T-helper 1 cell treated with Interleukin-12 subunit alpha and Interleukin-12 subunit beta and Interleukin-4 antibody, amounts not matched to agents 30 ng/mL and 1 ng/mL, for 36 hours (primary cell): ENCODE results near the gene TJP1. TPM values are rescaled to one million over a fixed set of nuclear protein-coding genes. Genes with fewer than 3 reads are reported as not detected.
"Not testable (repeated sequence)": the region's sequence is repeated elsewhere in the genome, so short reads cannot be mapped to it uniquely, and the experiment has no call there.

Experiments used
- intact Hi-C: fragments of 100-400 bp; cut with micrococcal nuclease; formaldehyde crosslinking; loops from one replicate; pipeline ENCODE4 v1.15.1; 2024
- total RNA-seq: library from RNA; stranded (reverse); gene quantifications from 2 replicates; pipeline ENCODE4 v1.2.3, GENCODE V29; 2022

The TJP1 gene
- total RNA-seq, 1 donor from 2014 or later: not detected

- intact Hi-C loops: no loop called here
These were observed 19.9 kb downstream of the TJP1 start for GRCh38 chr15:29802411-29802810.

- intact Hi-C loops: no loop called here
These were observed 21.5 kb downstream of the TJP1 start for GRCh38 chr15:29800491-29801366.

- intact Hi-C loops: no loop called here
These were observed 22.4 kb downstream of the TJP1 start for GRCh38 chr15:29799859-29800258.

GRCh38 chr15:29795610-29796009, 26.7 kb downstream of the TJP1 start:
- intact Hi-C loops: no loop called here

- intact Hi-C loops: no loop called here
These were observed 29.7 kb downstream of the TJP1 start for GRCh38 chr15:29792426-29793159.

- intact Hi-C loops: no loop called here
These were observed 31.7 kb downstream of the TJP1 start for GRCh38 chr15:29790607-29791006.

- intact Hi-C loops: no loop called here
These were observed 32.4 kb downstream of the TJP1 start for GRCh38 chr15:29789871-29790270.

- intact Hi-C loops: no loop called here
These were observed 33.7 kb downstream of the TJP1 start for GRCh38 chr15:29788433-29789034.

- intact Hi-C loops: no loop called here
These were observed 34.5 kb downstream of the TJP1 start for GRCh38 chr15:29787767-29788166.

- intact Hi-C loops: no loop called here
These were observed 36.6 kb downstream of the TJP1 start for GRCh38 chr15:29785642-29786041.

GRCh38 chr15:29785136-29785535, 37.1 kb downstream of the TJP1 start:
- intact Hi-C loops: no loop called here

GRCh38 chr15:29784413-29784812, 37.9 kb downstream of the TJP1 start:
- intact Hi-C loops: no loop called here

GRCh38 chr15:29782816-29783215, 39.5 kb downstream of the TJP1 start:
- intact Hi-C loops: not testable (repeated sequence)

GRCh38 chr15:29778382-29778781, 43.9 kb downstream of the TJP1 start:
- intact Hi-C loops: no loop called here

- intact Hi-C loops: no loop called here
These were observed 45.4 kb downstream of the TJP1 start for GRCh38 chr15:29776859-29777258.

- intact Hi-C loops: no loop called here
These were observed 47.4 kb downstream of the TJP1 start for GRCh38 chr15:29774900-29775299.

- intact Hi-C loops: no loop called here
These were observed 48.5 kb downstream of the TJP1 start for GRCh38 chr15:29773816-29774215.

GRCh38 chr15:29773000-29773399, 49.3 kb downstream of the TJP1 start:
- intact Hi-C loops: no loop called here

GRCh38 chr15:29770796-29771195, 51.5 kb downstream of the TJP1 start:
- intact Hi-C loops: no loop called here

- intact Hi-C loops: no loop called here
These were observed 56.3 kb downstream of the TJP1 start for GRCh38 chr15:29765898-29766527.

- intact Hi-C loops: no loop called here
These were observed 56.9 kb downstream of the TJP1 start for GRCh38 chr15:29765234-29765841.
